ENCODE data around the gene GRK5. TPM values are rescaled to one million over a fixed set of nuclear protein-coding genes. Genes with fewer than 3 reads are reported as not detected.
"Not testable (repeated sequence)": the region's sequence is repeated elsewhere in the genome, so short reads cannot be mapped to it uniquely, and the experiment has no call there.

Gene GRK5
- total and polyA plus RNA-seq, 8 donors, result 34.6 to 60.8 (median 54.5) TPM

- H3K9me3 ChIP-seq, result no peaks in the 10 kb centered on the region
- DNase-seq, result no peak
- no peak for ATAC-seq
- H3K27me3 ChIP-seq, result no peaks in the 10 kb centered on the region
- no peak overlapping the region for H3K4me3 ChIP-seq
- intact Hi-C loops (cut with DNase I), result no loop called here
- TF ChIP-seq CTCF (IDR thresholded peaks at IDR 0.05), result no peak
- H3K36me3 ChIP-seq, result no peaks in the 10 kb centered on the region
- peak overlapping the region; percentile 57 for H3K27ac ChIP-seq
- peaks cover 3 to 32% of the 10 kb centered on the region in 2 donors for H3K4me1 ChIP-seq
Measured at GRCh38 chr10:119237722-119238436, 30.5 kb downstream of the GRK5 start.

- TF ChIP-seq CTCF (IDR thresholded peaks at IDR 0.05), result no peak
- intact Hi-C loops (cut with DNase I), result no loop called here
- no peaks in the 10 kb centered on the region for H3K36me3 ChIP-seq
- no peaks in the 10 kb centered on the region for H3K27me3 ChIP-seq
- H3K4me3 ChIP-seq, result no peak overlapping the region
- DNase-seq (no peak), ATAC-seq (no peak)
- peak overlapping the region in 1 of 2 donors; percentile 57 for H3K27ac ChIP-seq
- peaks cover 3 to 29% of the 10 kb centered on the region in 2 donors for H3K4me1 ChIP-seq
- H3K9me3 ChIP-seq, result no peaks in the 10 kb centered on the region
Measured at GRCh38 chr10:119238577-119238976, 31.2 kb downstream of the GRK5 start.

- H3K36me3 ChIP-seq; ATAC-seq; H3K4me3 ChIP-seq; H3K27me3 ChIP-seq; DNase-seq; intact Hi-C loops (cut with DNase I); H3K9me3 ChIP-seq: not testable (repeated sequence)
- H3K27ac ChIP-seq, result peak overlapping the region in 1 of 2 donors; percentile 23
- H3K4me1 ChIP-seq, result peaks cover 3 to 25% of the 10 kb centered on the region in 2 donors
Measured at GRCh38 chr10:119239015-119239414, 31.6 kb downstream of the GRK5 start.

GRCh38 chr10:119239630-119240029 lies 32.3 kb downstream of the GRK5 start:
- H3K27me3 ChIP-seq; H3K27ac ChIP-seq; intact Hi-C loops (cut with DNase I); H3K9me3 ChIP-seq; H3K4me3 ChIP-seq; H3K36me3 ChIP-seq; DNase-seq; ATAC-seq: not testable (repeated sequence)
- peaks cover 3 to 24% of the 10 kb centered on the region in 2 donors for H3K4me1 ChIP-seq

- TF ChIP-seq CTCF (IDR thresholded peaks at IDR 0.05), result no peak
- no peak for ATAC-seq
- Histone ChIP-seq H3K4me3 (no peak overlapping the region), H3K4me1 (peaks cover 3 to 17% of the 10 kb centered on the region in 2 donors), H3K36me3 (no peaks in the 10 kb centered on the region), H3K27ac (no peak overlapping the region), H3K27me3 (no peaks in the 10 kb centered on the region), H3K9me3 (no peaks in the 10 kb centered on the region)
- no peak for DNase-seq
- intact Hi-C loops (cut with DNase I), result no loop called here
Measured at GRCh38 chr10:119241066-119241465, 33.7 kb downstream of the GRK5 start.

GRCh38 chr10:119242186-119242585 lies 34.8 kb downstream of the GRK5 start:
- intact Hi-C loops (cut with DNase I), result no loop called here
- peaks cover 9 to 25% of the 10 kb centered on the region in 2 donors for H3K4me1 ChIP-seq
- no peak for TF ChIP-seq CTCF (IDR thresholded peaks at IDR 0.05)
- no peaks in the 10 kb centered on the region for H3K9me3 ChIP-seq
- no peak overlapping the region for H3K27ac ChIP-seq
- H3K4me3 ChIP-seq, result no peak overlapping the region
- H3K36me3 ChIP-seq, result no peaks in the 10 kb centered on the region
- H3K27me3 ChIP-seq, result no peaks in the 10 kb centered on the region
- DNase-seq, result no peak
- no peak for ATAC-seq

Measured in left lung (tissue), 10 donors.